A673 (cell line): ENCODE measurements around the gene SOX5. TPM values are rescaled to one million over a fixed set of nuclear protein-coding genes. Genes with fewer than 3 reads are reported as not detected.

Experiments
- BruUV-seq: library from RNA; stranded (reverse); fragments of 400-500 nt; replicated peaks from 2 replicates; lab custom pipeline; 2021; lab: Mats Ljungman, UMichigan
- CTCF ChIA-PET: fragments of 300-600 bp; sonication (Branson Sonifier 250); formaldehyde crosslinking; loops from one replicate; lab custom pipeline; 2022; ENCODE audit warnings: antibody characterized with exemption; lab: Charles Lee
- POLR2A ChIA-PET: fragments of 300-600 bp; sonication (Branson Sonifier 250); formaldehyde crosslinking; loops from one replicate; lab custom pipeline; 2022; ENCODE audit warnings: antibody characterized with exemption; ENCODE audit not compliant: low non-redundant PET; lab: Charles Lee
- DNase-seq: peaks from one replicate; pipeline ENCODE4 v3.0.0-alpha.2; 2015; ENCODE audit warnings: low spot score
- H3K27ac ChIP-seq: fragments of 200-600 bp; sonication (generic); 2 replicates; pipeline ENCODE4 v1.5.1; 2016; ENCODE audit warnings: mixed run types, low read depth, mild to moderate bottlenecking, mixed read lengths, antibody characterized with exemption, low read length; ENCODE audit not compliant: poor library complexity, severe bottlenecking
- H3K27me3 ChIP-seq: fragments of 200-600 bp; sonication (generic); replicated peaks from 2 replicates; pipeline ENCODE4 v1.6.1; 2017; ENCODE audit warnings: mixed run types, low read depth, mild to moderate bottlenecking, mixed read lengths, antibody characterized with exemption, low read length; ENCODE audit not compliant: insufficient read depth, poor library complexity
- H3K36me3 ChIP-seq: fragments of 200-600 bp; sonication (generic); 2 replicates; pipeline ENCODE4 v1.6.1; 2016; ENCODE audit warnings: mixed run types, mild to moderate bottlenecking, mixed read lengths, antibody characterized with exemption, low read length; ENCODE audit not compliant: insufficient read depth, poor library complexity, severe bottlenecking
- H3K4me1 ChIP-seq: fragments of 200-600 bp; sonication (generic); 2 replicates; pipeline ENCODE4 v1.6.1; 2017; ENCODE audit warnings: mixed run types, mild to moderate bottlenecking, mixed read lengths, antibody characterized with exemption, low read length; ENCODE audit not compliant: insufficient read depth, poor library complexity, severe bottlenecking
- H3K4me3 ChIP-seq: fragments of 200-600 bp; sonication (generic); 2 replicates; pipeline ENCODE4 v1.5.1; 2016; ENCODE audit warnings: low read depth, mixed run types, mild to moderate bottlenecking, mixed read lengths, low read length; ENCODE audit not compliant: poor library complexity, severe bottlenecking
- H3K9me3 ChIP-seq: fragments of 200-600 bp; sonication (generic); 2 replicates; pipeline ENCODE4 v1.6.1; 2016; ENCODE audit warnings: mixed run types, low read depth, mild to moderate bottlenecking, mixed read lengths, antibody characterized with exemption, low read length; ENCODE audit not compliant: poor library complexity, severe bottlenecking
- EZH2 ChIP-seq: fragments of 200-600 bp; sonication (generic); IDR thresholded peaks from 2 replicates; pipeline ENCODE4 v1.6.1; 2017; ENCODE audit warnings: borderline replicate concordance, low read depth, mild to moderate bottlenecking, mixed read lengths, antibody characterized with exemption, low read length; ENCODE audit not compliant: poor library complexity, severe bottlenecking
- intact Hi-C: fragments of 100-400 bp; cut with micrococcal nuclease; formaldehyde crosslinking; loops from one replicate; pipeline ENCODE4 v1.10.0; 2022; ENCODE audit not compliant: unreplicated experiment
- total RNA-seq: library from RNA; stranded (reverse); gene quantifications from 2 replicates; pipeline ENCODE4 v1.2.3, GENCODE V29; 2021
- TF ChIP-seq, protein P1 (sequence below): fragments of 300-800, 200-600 bp; sonication (generic); conservative IDR thresholded peaks from 2 replicates; pipeline ENCODE4 v1.5.1; 2017; ENCODE audit warnings: low read depth, mild to moderate bottlenecking, antibody characterized with exemption, low read length, moderate library complexity, mixed read lengths

SOX5 gene
- total RNA-seq, 1 experiment from 2014 or later, result 11.9 TPM

DNA sequence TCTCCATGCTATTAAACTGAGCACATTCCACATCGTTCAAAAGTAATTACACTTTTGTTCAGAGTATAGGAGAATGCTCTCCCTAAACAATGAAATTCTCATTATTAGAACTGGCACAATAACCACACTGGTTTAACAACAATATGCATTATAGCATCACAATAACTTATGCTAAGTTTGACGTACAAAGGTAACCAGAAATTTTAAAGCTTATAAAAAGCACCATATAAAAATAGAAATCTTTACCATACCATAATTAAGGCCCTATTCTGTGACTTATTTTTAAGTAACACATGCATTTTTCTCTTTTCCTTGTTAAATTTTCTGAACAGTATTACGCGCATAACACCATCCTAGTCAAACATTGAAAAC is 60.4 kb downstream of the SOX5 start:
- intact Hi-C loops, result no loop called here
- CTCF ChIA-PET, result no interaction called here
- BruUV-seq, result no TSS peak
- no peak for DNase-seq
- POLR2A ChIA-PET, result no interaction called here
- Histone ChIP-seq H3K9me3 (no peaks in the 10 kb centered on the region), H3K27me3 (no peaks in the 10 kb centered on the region), H3K4me3 (no peak overlapping the region), H3K27ac (no peak overlapping the region), H3K4me1 (peaks cover 11% of the 10 kb centered on the region), H3K36me3 (no peaks in the 10 kb centered on the region)
- TF ChIP-seq, protein P1, sequence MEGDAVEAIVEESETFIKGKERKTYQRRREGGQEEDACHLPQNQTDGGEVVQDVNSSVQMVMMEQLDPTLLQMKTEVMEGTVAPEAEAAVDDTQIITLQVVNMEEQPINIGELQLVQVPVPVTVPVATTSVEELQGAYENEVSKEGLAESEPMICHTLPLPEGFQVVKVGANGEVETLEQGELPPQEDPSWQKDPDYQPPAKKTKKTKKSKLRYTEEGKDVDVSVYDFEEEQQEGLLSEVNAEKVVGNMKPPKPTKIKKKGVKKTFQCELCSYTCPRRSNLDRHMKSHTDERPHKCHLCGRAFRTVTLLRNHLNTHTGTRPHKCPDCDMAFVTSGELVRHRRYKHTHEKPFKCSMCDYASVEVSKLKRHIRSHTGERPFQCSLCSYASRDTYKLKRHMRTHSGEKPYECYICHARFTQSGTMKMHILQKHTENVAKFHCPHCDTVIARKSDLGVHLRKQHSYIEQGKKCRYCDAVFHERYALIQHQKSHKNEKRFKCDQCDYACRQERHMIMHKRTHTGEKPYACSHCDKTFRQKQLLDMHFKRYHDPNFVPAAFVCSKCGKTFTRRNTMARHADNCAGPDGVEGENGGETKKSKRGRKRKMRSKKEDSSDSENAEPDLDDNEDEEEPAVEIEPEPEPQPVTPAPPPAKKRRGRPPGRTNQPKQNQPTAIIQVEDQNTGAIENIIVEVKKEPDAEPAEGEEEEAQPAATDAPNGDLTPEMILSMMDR, result no peak
- no peak for TF ChIP-seq EZH2

DNA sequence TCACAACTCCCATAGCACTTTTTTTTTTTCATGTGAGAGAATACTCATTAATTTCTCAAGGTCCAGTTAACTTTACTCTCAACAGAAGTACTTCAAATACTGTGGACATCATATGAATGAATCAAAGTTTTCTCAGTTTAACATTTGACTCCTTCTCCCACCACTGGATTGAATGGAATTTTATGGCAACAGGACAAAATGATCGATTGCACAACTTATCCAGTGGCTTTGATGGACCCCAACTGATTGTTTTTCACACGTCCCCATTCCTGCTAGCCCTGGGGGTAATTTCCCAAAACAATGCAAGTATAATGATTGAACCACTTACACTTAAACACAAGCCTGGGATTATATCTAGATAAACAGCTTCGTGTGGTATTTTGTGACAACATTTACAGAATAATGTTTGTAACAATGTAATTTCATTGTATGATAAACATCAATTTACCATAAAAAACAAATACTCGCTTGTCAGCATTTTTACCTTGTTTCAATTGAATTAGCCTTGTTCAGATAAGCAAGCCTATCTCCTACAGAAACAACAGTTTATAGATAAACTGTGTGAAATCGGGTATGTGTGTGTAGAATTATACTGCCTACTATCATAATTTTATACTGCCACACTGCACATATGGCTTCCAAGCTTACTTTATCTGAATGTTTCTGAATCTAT is 60.9 kb downstream of the SOX5 start:
- H3K36me3 ChIP-seq, result no peaks in the 10 kb centered on the region
- no peak overlapping the region for H3K4me3 ChIP-seq
- H3K9me3 ChIP-seq, result no peaks in the 10 kb centered on the region
- ChIA-PET POLR2A (no interaction called here), CTCF (no interaction called here)
- DNase-seq, result no peak
- intact Hi-C loops, result no loop called here
- H3K27me3 ChIP-seq, result no peaks in the 10 kb centered on the region
- TF ChIP-seq, protein P1, result no peak
- TF ChIP-seq EZH2, result no peak
- H3K4me1 ChIP-seq, result peaks cover 11% of the 10 kb centered on the region
- no TSS peak for BruUV-seq
- no peak overlapping the region for H3K27ac ChIP-seq

DNA sequence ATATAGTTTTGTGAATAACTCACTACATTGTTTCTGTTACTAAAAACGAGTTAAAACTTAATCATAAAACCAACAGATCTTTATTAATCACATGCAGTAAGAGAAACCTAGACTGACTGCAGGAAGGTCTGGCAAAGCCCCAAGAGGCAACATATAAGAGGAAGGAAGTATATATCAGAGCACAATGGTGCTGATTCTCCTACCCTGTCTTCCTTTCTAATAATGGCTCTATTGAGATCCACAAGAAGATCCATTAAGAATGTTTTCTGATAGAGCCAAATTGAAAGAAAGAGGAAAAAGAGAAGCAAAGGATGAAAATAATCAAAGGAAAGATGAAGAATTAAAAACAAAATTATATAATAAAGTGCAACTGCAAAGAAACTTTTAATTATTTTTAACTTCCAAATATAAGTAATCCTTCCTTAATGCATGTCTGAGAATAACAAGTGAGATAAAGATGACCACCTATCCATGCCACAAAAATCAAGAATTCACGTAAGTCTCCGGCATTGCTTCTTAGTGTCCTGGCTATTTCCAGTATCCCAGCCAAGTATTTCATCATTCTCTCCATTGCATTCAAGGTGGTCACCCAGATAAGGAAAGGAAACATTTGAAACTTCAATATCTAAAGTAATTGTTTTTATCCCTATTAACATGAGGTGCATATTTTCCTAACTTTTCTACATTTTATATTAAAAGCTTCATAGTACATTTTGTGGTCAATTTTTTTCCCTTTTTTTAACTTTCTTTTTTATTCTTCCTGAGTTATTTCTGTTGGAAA is 62.2 kb downstream of the SOX5 start:
- CTCF ChIA-PET, result no interaction called here
- POLR2A ChIA-PET, result no interaction called here
- H3K27ac ChIP-seq, result no peak overlapping the region
- H3K27me3 ChIP-seq, result no peaks in the 10 kb centered on the region
- no peaks in the 10 kb centered on the region for H3K9me3 ChIP-seq
- TF ChIP-seq EZH2, result no peak
- TF ChIP-seq, protein P1, result no peak
- intact Hi-C loops, result no loop called here
- H3K36me3 ChIP-seq, result no peaks in the 10 kb centered on the region
- H3K4me3 ChIP-seq, result no peak overlapping the region
- peak; percentile 39 for DNase-seq
- H3K4me1 ChIP-seq, result peaks cover 11% of the 10 kb centered on the region
- BruUV-seq, result no TSS peak
